ENCODE data around the gene CRY2.

Gene CRY2

DNA sequence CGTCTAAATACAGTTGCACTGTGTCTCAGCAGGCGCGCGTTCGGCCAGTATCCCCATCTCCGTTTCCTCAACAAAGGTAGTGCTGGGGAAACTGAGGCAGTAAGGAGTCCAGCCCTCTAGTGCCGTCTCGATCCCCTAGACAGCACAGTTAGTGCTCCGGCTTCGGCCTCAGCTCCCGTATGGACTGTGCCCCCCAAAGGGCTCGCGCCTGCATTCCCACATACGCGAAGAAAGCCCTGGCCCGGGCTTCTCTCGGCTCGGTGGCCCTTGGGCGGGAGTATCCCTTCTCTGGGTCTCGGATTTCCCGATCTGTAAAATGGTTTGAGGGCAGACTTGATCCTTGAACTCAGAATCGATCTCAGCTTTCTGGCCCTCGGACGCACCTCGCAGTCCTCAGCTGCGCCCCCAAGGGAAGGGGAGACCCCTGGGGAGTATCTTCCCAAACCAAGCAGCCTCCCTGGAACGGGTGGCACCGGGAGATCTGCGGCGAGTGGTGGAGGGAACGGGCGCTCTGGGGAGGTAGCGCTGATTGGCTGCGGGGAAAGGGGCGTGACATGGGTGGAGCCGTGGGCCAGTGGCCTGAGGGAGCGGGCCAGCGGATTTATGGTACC, 71.2 kb downstream of the CRY2 start:
- DNase-seq (ENCODE audit: low read depth in 3 of 3): peak; percentile 18 to 61 (median 40)

DNA sequence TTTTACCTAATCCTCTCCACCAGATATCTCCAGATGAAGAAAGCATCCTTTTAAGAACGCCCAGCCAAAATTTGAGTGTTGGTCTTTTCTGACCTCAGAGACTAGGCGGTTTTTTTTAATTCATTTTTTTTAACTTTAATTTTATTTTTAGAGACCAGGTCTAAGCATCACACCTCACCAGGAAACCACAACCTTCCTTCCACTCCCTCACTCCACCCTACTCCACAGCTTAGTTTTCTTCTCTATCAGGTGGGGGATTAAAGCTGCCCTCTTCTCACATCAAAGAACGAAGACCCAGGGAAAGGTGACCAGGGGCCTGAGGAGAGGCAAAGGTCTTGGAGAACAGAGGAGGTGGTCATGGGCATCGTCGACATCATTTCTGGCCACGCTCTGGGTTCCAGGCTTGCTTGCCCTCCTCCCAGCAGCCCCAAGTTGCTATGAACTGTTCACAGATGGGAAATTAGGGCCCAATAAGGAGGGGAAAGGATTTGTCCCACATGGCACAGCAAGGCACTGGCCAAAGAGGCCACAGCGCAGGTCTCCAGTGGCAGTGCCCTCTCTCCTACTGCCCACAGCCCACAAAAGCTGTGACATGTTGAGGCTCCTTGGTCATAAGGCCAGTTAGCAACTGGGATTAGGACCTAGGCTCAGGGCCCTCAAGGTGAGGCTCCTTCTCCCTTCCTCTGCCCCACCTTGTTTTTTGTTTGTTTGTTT, 71.8 kb downstream of the CRY2 start:
- DNase-seq (ENCODE audit: low read depth in 3 of 3): no peak

DNA sequence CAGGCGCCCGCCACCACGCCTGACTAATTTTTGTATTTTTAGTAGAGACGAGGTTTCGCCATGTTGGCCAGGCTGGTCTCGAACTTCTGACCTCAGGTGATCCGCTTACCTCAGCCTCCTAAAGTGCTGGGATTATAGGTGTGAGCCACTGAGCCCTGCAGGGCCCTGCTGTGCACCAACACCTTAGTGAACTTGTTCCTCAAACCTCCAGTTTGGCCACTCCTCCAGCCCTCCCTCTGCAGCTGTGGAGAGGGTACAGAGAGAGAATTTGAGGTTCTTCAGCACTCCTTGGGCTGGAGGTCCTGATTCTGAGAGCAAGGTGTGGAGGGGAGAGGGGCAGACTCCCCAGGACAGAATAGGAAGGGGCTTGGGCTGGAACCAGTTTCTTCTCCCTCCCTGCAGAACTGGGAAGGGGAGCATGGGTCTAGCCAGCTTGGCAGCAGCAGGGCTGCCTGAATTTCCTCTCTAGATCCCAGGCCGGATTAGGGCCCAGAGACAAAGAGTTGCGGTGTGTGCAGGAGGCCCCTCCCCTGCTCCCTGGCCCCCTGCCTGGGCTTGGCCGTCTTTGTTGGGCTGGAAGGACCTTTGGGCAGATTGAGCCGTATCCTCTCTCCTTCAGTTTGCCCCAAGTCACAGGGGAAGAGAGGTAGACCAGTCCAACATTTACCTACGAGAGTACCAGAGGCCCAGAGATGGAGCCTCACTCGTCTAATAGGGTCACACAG, 72.7 kb downstream of the CRY2 start:
- no peak for DNase-seq (ENCODE audit: low read depth in 3 of 3)

DNA sequence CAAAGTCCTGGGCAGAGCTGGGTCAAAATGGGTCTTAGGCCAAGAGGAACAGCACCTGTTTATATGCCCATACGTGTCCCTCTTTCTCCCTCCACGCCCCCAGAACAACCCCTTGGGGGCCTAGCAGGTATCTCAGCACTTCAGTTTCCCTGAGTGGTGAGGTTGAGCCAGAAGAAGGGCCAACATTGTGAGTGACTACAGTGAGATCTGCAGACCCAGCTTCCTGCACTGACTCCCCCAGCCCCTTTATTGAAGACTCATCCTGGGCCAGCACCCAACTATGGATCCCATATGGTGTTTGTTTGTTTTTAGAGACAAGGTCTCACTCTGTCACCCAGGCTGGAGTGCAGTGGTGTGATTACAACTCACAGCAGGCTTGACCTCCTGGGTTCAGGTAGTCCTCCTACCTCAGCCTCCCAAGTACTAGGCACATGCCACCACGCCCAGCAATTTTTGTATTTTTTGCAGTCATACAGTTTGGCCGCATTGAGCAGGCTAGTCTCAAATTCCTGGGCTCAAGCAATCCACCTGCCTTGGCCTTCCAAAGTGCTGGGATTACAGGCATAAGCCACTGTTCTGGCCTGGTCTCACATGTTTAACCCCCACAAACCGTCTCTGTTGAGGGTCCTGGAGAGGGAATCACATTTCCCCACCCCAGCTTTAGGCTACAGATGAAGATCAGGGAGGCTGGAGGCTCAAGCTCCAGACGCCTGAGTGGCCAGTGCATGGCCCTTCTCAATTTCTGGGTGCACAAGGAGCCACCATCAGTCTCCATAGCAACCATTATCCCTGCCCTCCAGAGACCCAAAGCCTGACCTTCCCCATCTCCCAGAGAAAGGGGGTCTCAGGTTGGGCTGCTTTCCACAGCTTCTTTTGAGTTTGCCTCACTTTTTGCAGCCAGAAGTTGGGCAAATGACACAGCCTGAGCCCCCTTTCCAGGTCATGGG, 73.5 kb downstream of the CRY2 start:
- DNase-seq (ENCODE audit: low read depth in 3 of 3): no peak

DNA sequence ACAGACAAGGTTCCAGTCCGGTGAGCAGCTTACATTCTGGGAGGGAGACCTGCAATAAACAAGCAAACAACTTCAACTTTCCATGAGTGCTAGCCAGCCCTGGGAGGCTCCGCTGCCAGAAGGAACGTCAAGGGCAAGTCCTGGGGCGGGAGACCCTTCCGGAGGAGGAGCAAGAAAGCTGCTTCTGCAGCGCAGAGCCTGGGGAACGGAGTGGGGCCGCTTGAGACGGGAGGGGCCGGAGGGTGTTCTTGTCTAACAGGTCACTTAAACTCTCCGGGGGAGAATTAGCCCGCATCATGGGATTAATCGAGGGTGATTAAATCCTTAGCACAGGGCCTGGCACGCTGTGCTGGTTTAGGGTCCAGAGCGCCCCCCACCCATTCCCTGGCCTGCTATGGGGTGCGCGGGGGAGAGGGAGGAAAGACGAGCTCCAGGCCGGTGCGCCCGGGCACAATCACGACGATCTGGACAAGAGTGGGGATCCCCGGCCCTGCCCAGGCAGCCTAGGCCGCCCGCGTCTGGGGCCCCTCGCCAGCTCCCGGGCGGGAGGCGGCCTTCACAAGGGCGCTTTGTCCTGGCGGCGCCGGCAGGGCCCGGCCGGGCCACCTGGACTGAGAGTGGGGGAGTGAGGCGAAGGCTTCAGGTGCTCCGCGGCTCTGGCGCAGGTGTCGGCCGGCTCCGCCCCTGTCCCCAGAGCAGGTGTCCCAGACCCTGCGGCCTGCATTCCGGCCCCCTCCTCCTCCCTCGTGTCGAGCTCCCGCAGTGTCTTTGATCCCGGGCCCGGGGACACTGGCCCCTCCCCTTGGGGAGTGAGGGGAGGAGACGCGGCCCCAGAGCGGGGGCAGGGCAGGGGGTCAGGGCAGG, 74.5 kb downstream of the CRY2 start:
- DNase-seq (ENCODE audit: low read depth in 3 of 3): no peak

DNA sequence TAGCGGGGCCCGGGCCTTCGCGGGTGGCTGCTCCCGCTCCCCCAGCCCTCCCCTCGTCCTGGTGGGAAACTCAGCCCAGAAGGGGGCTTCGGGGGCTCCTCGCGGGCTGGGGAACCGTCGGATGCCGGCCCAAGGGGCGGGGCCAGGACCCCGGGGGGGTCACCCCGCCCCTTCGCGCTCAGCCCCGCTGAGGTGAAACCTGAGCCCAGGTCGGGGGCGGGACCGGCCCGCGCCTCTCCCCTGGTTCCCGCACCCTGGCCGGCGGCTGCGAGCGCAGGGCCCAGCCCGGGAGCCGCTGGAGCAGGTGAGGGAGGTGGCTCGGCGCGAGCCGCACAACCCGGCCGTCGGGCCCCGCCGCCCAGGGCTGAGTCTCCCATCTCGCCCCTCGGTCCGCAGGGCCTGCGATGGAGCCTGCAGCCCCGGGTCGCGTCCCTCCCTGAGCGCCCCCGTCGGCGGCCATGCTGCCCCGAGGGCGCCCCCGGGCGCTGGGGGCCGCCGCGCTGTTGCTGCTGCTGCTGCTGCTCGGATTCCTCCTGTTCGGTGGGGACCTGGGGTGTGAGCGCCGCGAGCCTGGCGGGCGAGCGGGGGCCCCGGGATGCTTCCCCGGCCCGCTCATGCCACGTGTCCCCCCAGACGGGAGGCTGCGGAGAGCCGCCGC, 75.3 kb downstream of the CRY2 start, which contains the start of gene LARGE2:
Gene LARGE2, plus strand, starts transcription at position 232 of the 658 bp plus-strand sequence. Its CDS starts 227 bp downstream, at position 459.
- DNase-seq (ENCODE audit: low read depth in 3 of 3): no peak

DNA sequence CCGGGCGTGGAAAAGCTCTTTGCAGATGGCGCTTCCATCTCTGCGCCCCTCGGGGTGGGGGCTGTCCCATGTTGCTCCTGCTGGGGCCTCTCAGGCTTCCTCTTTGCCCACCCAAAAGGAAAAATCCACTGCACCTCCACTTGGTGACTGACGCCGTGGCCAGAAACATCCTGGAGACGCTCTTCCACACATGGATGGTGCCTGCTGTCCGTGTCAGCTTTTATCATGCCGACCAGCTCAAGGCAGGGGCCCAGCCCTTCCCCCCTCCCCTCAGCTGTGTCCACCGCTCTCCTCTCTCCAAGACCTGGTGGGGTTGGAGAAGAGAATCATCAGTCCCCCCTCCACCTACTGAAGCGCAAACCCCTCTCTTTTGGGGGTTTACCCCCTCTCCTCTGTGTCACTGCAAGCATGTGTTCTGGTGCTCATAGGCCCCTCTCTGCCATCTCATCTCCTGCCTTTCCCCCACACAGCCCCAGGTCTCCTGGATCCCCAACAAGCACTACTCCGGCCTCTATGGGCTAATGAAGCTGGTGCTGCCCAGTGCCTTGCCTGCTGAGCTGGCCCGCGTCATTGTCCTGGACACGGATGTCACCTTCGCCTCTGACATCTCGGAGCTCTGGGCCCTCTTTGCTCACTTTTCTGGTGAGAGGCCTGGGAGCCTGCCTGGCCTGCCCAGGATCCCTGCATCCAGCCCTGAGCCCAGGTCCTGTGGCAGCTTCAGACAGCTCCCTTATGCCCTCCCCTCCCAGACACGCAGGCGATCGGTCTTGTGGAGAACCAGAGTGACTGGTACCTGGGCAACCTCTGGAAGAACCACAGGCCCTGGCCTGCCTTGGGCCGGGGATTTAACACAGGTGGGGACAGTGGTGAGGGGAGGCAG, 77.0 kb downstream of the CRY2 start:
- no peak for DNase-seq (ENCODE audit: low read depth in 3 of 3)

DNA sequence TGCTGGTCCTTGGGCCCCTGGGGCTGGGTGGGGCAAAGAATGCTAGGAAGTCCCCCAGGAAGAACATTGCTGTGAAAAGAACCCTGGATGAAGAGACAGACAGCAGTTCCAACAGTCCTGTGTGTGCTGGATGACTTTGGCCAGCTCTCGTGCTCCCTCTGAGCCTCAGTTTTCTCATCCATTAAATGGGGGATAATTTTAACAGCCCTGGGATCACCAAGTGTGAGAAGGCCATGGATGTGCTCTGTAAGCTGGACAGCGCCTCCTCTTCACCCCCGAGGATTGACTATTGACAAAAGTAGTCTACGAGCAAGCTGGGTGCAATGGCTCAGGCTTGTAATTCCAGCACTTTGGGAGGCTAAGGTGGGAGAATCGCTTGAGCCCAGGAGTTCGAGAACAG, 77.7 kb downstream of the CRY2 start:
- DNase-seq (ENCODE audit: low read depth in 3 of 3): no peak

DNA sequence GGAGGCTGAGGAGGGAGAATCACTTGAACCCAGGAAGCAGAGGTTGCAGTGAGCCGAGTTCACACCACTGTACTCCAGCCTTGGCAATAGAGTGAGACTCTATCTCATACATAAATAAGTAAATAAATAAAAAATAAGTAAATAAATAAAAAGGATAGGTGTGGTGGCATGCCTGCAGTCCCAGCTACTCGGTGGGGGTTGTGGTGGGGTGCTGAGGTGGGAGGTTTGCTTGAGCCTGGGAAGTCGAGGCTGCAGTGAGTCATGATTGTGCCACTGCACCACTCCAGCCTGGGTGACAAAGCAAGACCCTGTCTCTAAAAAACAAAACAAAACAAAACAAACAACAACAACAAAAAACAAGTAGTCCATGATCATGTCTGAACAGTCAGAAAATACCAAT, 78.3 kb downstream of the CRY2 start:
- no peak for DNase-seq (ENCODE audit: low read depth in 3 of 3)

DNA sequence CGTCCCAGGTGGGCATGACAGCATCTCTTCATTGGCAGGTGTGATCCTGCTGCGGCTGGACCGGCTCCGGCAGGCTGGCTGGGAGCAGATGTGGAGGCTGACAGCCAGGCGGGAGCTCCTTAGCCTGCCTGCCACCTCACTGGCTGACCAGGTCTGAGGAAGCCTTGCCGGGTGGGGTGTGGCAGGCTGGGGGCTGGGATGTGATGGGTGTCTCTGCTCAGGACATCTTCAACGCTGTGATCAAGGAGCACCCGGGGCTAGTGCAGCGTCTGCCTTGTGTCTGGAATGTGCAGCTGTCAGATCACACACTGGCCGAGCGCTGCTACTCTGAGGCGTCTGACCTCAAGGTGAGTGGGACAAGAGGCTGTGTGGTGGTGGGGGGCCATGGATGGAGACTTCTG, 78.7 kb downstream of the CRY2 start:
- DNase-seq (ENCODE audit: low read depth in 3 of 3): no peak

DNA sequence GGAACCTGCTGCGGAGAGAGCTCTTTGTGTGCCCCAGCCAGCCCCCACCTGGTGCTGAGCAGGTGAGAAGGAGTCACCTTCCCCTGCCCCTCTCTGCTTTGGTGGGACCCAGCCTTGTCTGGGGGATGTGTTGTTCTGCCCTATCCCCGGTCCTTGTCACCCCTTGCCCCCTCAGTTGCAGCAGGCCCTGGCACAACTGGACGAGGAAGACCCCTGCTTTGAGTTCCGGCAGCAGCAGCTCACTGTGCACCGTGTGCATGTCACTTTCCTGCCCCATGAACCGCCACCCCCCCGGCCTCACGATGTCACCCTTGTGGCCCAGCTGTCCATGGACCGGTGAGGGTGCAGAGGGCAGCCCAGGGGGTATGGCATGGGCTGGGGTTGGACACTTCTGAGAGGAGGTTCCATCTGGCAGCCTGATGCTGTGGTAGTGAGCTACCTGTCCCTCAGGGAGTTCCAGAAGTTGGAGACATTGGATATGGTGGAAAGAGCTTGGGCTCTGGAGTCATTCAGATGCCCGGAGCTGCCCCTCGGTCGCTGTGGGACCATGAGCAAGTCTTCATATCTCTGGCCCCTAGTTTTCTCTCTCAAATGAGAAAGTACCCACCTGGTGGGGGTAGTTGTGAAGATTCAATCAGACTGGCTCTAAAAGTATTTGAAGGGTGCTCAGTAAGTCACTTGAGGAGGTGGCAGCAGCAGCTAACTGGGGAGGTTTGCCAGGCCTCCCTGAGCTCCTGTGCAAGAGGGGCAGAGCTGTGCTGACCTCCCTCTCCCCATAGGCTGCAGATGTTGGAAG, 79.5 kb downstream of the CRY2 start:
- DNase-seq (ENCODE audit: low read depth in 3 of 3): no peak

DNA sequence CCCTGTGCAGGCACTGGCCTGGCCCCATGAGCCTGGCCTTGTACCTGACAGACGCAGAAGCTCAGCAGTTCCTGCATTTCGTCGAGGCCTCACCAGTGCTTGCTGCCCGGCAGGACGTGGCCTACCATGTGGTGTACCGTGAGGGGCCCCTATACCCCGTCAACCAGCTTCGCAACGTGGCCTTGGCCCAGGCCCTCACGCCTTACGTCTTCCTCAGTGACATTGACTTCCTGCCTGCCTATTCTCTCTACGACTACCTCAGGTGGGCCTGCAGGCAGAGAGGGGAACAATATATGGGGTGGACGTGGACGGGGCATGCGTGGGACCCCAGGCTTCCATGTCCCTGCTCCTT, 80.0 kb downstream of the CRY2 start:
- DNase-seq (ENCODE audit: low read depth in 3 of 3): no peak

DNA sequence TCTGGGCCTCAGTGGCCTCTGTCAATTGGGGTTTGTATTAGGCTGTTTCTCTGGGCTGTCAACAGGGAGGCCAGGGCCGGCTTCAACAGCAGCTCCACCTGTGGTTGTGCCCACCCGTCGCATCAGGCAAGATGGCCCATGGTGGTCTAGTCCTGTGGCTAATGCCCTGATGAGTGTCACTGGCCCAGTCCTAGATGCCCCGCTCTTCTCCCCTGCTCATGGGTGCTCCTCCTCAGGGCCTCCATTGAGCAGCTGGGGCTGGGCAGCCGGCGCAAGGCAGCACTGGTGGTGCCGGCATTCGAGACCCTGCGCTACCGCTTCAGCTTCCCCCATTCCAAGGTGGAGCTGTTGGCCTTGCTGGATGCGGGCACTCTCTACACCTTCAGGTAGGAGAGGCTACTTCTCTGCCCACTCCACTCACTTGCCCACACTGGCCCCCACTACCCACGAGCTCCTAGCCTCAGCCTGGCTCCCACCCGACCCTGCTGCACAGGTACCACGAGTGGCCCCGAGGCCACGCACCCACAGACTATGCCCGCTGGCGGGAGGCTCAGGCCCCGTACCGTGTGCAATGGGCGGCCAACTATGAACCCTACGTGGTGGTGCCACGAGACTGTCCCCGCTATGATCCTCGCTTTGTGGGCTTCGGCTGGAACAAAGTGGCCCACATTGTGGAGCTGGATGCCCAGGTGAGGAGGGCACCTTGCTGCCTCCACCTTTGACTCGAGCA, 80.6 kb downstream of the CRY2 start:
- no peak for DNase-seq (ENCODE audit: low read depth in 3 of 3)

DNA sequence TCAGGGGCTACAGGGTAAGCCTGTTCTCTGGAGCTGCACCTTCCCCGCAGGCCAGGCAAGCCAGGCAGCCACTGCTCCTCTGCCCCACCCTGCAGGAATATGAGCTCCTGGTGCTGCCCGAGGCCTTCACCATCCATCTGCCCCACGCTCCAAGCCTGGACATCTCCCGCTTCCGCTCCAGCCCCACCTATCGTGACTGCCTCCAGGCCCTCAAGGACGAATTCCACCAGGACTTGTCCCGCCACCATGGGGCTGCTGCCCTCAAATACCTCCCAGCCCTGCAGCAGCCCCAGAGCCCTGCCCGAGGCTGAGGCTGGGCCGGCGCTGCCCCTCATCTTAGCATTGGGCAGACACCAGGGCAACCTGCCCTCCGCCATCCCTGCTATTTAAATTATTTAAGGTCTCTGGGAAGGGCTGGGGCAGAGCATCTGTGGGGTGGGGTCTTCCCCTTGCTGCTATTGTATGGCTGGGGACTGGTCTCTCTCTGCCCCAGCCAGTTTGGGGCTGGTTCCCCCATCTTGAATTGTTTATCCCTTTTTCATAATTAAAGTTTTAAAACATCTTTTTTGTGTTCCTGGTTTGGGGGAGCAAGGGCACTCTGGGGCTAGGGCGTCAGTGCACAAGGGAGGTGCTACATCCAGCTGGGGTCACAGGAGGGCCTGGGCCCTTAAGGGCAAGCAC, 81.4 kb downstream of the CRY2 start:
- no peak for DNase-seq (ENCODE audit: low read depth in 3 of 3)

DNA sequence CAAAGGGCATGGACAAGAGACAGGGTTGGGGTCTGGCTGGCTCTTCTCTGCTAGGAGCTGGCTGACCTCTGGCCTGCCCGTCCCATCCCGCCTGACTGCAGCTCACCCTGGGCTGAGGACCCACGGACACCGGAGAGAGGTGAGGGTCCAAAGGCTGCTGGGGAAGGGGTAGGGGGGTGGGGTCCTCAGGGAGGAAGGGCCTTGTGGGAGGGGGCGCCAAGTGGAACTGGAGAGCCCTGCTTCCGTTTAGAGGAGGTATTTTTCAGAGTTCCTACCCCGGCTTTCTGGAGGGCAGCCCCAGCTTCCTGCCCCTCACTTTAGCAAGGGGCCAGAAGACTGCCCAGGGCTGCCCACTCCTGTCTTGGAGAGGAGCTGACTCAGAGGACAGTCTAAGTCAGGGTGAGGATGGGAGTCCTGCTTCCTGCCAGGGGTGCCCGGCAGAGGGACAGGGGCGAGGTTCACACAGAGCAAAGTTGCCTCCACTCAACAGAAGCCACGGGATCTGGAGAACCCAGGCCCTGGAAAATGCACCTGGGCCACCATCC, 82.3 kb downstream of the CRY2 start:
- DNase-seq (ENCODE audit: low read depth in 3 of 3): no peak

DNA sequence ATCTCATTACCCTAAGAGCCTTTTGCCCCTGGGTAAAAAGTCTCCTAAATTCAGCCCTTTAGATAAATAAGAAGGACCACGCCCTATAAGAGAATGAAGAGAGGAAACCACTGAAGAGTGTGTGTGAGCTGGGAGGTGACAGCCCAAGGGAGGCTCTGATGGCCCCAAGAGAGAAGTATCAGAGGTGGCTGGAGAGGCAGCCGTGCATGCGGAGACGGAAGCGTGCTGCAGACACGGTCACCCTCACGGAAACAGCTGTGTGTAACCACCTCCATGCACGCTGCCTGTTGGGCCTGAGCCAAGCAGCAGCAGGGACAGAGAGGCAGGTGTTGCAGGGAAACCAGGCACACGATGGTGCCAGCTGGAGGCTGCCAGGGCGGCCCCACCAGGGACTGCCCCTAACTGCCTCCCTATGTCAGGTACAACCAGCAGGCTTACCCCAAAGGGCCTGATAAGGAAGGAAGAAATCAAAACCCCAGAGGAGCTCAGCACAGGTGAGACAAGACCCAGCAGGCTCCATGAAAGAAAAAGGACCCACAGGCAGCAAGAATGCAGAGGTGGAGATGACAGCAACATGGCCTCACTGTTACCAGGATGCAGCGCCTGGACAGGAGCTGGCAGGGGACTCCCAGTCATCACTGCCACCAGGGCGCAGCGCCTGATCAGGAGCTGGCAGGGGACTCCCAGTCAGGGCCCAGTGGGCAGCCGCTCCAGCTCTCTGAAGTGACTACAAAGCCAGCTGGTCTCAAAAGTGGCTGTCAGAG, 82.9 kb downstream of the CRY2 start:
- DNase-seq (ENCODE audit: low read depth in 3 of 3): no peak

Measured in stimulated activated CD4-positive, alpha-beta T cell treated with anti-CD3 and anti-CD28 coated beads, TNF-alpha, amount 100 ng/mL, for 48 hours (primary cell).